ENCODE data around the gene GLIS1.

Gene GLIS1

GRCh38 chr1:53718443-53718842 lies 20.5 kb downstream of the GLIS1 start:
- no peak for DNase-seq (ENCODE audit: low spot score)
- TF ChIP-seq, protein P1, sequence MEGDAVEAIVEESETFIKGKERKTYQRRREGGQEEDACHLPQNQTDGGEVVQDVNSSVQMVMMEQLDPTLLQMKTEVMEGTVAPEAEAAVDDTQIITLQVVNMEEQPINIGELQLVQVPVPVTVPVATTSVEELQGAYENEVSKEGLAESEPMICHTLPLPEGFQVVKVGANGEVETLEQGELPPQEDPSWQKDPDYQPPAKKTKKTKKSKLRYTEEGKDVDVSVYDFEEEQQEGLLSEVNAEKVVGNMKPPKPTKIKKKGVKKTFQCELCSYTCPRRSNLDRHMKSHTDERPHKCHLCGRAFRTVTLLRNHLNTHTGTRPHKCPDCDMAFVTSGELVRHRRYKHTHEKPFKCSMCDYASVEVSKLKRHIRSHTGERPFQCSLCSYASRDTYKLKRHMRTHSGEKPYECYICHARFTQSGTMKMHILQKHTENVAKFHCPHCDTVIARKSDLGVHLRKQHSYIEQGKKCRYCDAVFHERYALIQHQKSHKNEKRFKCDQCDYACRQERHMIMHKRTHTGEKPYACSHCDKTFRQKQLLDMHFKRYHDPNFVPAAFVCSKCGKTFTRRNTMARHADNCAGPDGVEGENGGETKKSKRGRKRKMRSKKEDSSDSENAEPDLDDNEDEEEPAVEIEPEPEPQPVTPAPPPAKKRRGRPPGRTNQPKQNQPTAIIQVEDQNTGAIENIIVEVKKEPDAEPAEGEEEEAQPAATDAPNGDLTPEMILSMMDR (IDR thresholded peaks at IDR 0.05; ENCODE audit: extremely low read depth, missing control alignments) = no peak

DNA sequence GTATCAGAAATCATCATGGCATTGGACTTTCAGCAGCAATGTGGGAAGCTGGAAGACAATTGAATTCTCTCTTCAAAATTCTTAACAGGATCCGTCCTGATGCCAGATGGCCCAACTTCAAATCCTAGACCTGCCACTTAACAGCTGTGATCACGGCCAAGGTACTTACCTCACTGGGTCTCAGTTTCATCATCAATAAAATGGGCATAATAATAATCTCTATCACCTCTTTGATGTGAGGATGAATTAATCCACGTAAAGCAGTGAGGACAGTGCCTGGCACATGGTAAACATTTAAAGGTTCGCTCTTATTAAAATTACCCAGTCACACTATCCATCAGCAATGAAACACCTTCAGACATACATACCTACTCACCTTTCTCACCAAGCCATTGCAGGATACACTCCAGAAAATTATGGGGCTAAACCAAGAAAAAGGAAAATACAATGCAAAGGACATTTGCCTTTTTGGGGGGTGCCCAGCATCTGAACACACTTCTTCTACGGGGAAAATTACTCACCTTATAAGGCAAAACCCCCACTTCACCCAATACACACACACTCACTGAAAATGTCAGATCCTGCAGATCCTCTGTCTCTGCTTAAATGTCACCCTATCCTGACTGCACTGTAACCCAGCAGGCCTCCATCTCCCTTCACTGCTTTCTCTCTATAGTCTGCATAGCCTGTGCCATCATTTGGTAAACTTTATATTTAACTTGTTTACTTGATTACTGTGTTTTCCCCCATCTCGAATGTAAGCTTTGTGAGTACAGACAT lies 21.7 kb downstream of the GLIS1 start:
- DNase-seq (ENCODE audit: low spot score) = no peak
- TF ChIP-seq, protein P1 (IDR thresholded peaks at IDR 0.05; ENCODE audit: extremely low read depth, missing control alignments) = no peak

GRCh38 chr1:53716150-53716549 lies 22.8 kb downstream of the GLIS1 start:
- no peak for DNase-seq (ENCODE audit: low spot score)
- TF ChIP-seq, protein P1 (IDR thresholded peaks at IDR 0.05; ENCODE audit: extremely low read depth, missing control alignments) = no peak

- no peak for DNase-seq (ENCODE audit: low spot score)
- TF ChIP-seq, protein P1 (IDR thresholded peaks at IDR 0.05; ENCODE audit: extremely low read depth, missing control alignments) = peak; percentile 49
These were observed 23.5 kb downstream of the GLIS1 start for GRCh38 chr1:53715478-53715877.

DNA sequence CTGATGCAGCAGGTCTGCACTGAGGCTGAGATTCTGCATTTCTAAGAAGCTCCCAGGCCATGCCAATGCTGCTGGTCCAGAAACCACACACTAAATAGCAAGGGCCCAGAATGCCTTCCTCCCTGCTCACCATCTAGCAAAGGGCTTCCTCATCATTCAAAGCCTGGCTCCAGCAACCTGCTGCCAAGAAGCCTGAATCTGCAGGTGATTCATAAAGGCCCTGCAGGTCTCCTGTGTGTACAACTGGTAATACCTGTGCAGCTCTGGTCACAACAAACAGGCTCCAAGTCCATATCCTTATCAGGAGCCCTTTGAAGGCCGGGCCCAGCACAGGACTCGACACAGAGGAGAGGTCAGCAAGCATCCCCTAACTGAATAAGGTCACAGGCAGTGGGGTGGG lies 26.7 kb downstream of the GLIS1 start:
- TF ChIP-seq, protein P1 (IDR thresholded peaks at IDR 0.05; ENCODE audit: extremely low read depth, missing control alignments) = no peak
- DNase-seq (ENCODE audit: low spot score) = no peak

- DNase-seq (ENCODE audit: low spot score) = no peak
- TF ChIP-seq, protein P1 (IDR thresholded peaks at IDR 0.05; ENCODE audit: extremely low read depth, missing control alignments) = no peak
These were observed 28.4 kb downstream of the GLIS1 start for GRCh38 chr1:53710584-53710983.

DNA sequence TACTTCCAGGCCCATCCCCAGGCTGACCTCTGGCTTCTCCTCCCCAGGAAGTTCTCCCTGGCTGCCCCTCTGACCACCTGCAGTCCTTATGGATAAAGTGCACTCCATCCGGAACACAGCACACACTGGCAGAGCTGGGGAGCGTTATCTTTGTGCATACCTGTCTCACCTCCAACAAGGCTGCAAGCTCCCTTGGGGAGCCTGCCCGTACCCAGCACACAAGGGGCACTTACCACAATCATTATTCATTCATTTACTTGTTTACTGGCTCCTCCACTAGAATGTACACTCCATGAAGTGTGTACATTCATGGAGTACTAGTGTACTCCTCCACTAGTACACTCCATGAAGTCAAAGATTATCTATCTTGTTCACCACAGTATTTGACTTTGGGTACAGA lies 30.3 kb downstream of the GLIS1 start:
- TF ChIP-seq, protein P1 (IDR thresholded peaks at IDR 0.05; ENCODE audit: extremely low read depth, missing control alignments) = no peak
- no peak for DNase-seq (ENCODE audit: low spot score)

Data from GM20000 (cell line).